ENCODE measurements around the gene RABGGTA. TPM values are rescaled to one million over a fixed set of nuclear protein-coding genes. Genes with fewer than 3 reads are reported as not detected.

Gene RABGGTA
- total RNA-seq, 2 experiments from 2014 or later = 39.5 to 40.6 TPM

DNA sequence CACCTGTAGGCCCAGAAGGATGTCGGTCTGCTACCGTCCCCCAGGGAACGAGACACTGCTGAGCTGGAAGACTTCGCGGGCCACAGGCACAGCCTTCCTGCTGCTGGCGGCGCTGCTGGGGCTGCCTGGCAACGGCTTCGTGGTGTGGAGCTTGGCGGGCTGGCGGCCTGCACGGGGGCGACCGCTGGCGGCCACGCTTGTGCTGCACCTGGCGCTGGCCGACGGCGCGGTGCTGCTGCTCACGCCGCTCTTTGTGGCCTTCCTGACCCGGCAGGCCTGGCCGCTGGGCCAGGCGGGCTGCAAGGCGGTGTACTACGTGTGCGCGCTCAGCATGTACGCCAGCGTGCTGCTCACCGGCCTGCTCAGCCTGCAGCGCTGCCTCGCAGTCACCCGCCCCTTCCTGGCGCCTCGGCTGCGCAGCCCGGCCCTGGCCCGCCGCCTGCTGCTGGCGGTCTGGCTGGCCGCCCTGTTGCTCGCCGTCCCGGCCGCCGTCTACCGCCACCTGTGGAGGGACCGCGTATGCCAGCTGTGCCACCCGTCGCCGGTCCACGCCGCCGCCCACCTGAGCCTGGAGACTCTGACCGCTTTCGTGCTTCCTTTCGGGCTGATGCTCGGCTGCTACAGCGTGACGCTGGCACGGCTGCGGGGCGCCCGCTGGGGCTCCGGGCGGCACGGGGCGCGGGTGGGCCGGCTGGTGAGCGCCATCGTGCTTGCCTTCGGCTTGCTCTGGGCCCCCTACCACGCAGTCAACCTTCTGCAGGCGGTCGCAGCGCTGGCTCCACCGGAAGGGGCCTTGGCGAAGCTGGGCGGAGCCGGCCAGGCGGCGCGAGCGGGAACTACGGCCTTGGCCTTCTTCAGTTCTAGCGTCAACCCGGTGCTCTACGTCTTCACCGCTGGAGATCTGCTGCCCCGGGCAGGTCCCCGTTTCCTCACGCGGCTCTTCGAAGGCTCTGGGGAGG is 39.5 kb upstream of the RABGGTA start, which contains the start of gene LTB4R:
LTB4R (plus strand) TSS at position 857 of the 959 bp plus-strand sequence. CDS start 4,150 bp downstream, outside the sequence.
- intact Hi-C loops (cut with micrococcal nuclease) = loop anchor here (1.0 to 5.0 kb wide), 5 partner anchors 22 to 259 kb away; partner anchors contain the start of genes CARMIL3, RABGGTA and TINF2
- H3K27me3 Mint-ChIP-seq = no peaks in the 10 kb centered on the region
- no peaks in the 10 kb centered on the region for H3K9me3 Mint-ChIP-seq
- DNase-seq = peak; percentile 81
- H3K36me3 Mint-ChIP-seq = peaks cover 26% of the 10 kb centered on the region
- ChIA-PET CTCF (interaction anchor here (0.8 to 9.9 kb wide), 21 partner anchors 8 to 150 kb away, joined by 3 to 235 read pairs (median 6); partner anchors contain the start of genes ADCY4, CBLN3, CHMP4A and DHRS1), POLR2A (interaction anchor here (0.6 to 4.6 kb wide), 12 partner anchors 11 to 230 kb away, joined by 3 to 17 read pairs (median 4); partner anchors contain the start of genes CBLN3, DHRS1, KHNYN and NOP9)
- peak within 1 kb of the TSS; percentile 84 for H3K27ac Mint-ChIP-seq
- H3K4me1 Mint-ChIP-seq (ENCODE audit: low read depth) = peaks cover 69% of the 10 kb centered on the region
- peak within 1 kb of the TSS; percentile 79 for H3K4me3 Mint-ChIP-seq

DNA sequence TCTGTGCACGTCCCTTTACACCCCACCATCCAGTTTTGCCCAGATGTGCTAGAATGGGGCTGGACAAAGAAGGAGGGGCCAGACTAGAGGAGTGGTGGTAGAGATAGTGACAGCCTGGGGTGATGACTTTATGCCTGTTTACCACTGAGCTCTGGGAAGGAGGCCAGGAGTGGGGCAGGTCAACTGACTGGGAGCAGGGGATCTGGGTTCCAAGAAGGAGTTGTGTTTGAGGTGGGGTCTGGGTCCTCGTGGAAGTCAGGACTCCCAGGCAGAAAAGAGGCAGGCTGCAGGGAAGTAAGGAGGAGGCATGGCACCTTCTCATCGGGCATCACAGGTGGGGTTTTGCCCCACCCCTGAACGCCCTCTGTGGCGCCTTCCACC is 38.9 kb upstream of the RABGGTA start:
- Mint-ChIP-seq H3K27ac (peak overlapping the region; percentile 72), H3K36me3 (peaks cover 32% of the 10 kb centered on the region), H3K9me3 (no peaks in the 10 kb centered on the region), H3K27me3 (no peaks in the 10 kb centered on the region), H3K4me1 (ENCODE audit: low read depth) (peaks cover 64% of the 10 kb centered on the region), H3K4me3 (peak overlapping the region; percentile 79)
- ChIA-PET CTCF (interaction anchor here (0.8 to 9.9 kb wide), 19 partner anchors 11 to 252 kb away, joined by 3 to 235 read pairs (median 6); partner anchors contain the start of genes ADCY4, CBLN3, CHMP4A and DHRS1), POLR2A (interaction anchor here (0.6 to 4.6 kb wide), 9 partner anchors 10 to 230 kb away, joined by 3 to 17 read pairs (median 3); partner anchors contain the start of genes DHRS1, MDP1, NOP9 and PSME2)
- intact Hi-C loops (cut with micrococcal nuclease) = loop anchor here (1.0 to 5.0 kb wide), 4 partner anchors 23 to 258 kb away; partner anchors contain the start of genes CARMIL3 and TINF2
- no peak for DNase-seq

DNA sequence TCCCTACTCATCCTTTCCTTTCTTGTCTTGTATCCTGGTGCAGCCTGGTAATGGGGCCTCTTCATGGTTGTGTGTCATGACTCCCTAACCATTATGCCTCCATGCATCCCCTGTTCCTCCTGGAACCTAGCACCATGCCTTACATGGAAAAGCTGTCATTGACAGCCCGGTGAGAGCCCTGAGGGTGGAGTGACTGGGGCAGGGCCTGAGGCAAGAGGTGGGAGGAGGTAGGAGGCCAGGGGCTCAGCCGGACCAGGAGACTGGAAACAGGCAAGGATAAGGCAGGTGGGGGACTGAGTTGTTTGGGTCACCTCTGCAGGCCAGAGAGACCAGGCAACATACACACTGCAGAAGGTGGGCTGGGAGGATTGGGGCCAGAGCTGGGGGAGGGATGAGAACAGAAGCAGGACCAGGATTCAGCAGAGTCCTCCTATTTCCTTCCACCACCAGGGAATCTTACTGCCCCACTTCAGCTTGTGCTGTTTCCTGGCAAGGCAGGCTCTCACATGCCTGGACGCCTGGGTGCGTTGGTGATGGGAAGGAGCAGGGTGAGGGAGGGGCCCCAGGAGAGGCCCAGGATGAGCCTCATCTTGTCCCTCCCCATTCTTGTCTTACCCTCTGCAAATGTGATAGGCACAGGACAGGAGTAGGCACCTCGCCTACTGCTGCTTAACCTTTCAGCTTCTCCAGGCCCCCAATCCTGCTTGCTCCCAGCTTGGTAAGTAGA is 38.3 kb upstream of the RABGGTA start, which contains the start of gene LTB4R2:
LTB4R2 (plus strand) TSS at position 603 of the 727 bp plus-strand sequence. CDS start 525 bp downstream, outside the sequence.
- Mint-ChIP-seq H3K9me3 (no peaks in the 10 kb centered on the region), H3K27ac (peak within 1 kb of the TSS; percentile 84), H3K4me3 (peak within 1 kb of the TSS; percentile 79), H3K27me3 (no peaks in the 10 kb centered on the region), H3K4me1 (ENCODE audit: low read depth) (peaks cover 61% of the 10 kb centered on the region), H3K36me3 (peaks cover 37% of the 10 kb centered on the region)
- DNase-seq = no peak
- ChIA-PET CTCF (interaction anchor here (0.8 to 9.9 kb wide), 19 partner anchors 11 to 251 kb away, joined by 3 to 235 read pairs (median 6); partner anchors contain the start of genes ADCY4, CBLN3, CHMP4A and DHRS1), POLR2A (interaction anchor here (0.6 to 4.6 kb wide), 8 partner anchors 9 to 229 kb away, joined by 3 to 17 read pairs (median 3); partner anchors contain the start of genes DHRS1, MDP1, NOP9 and PSME2)
- intact Hi-C loops (cut with micrococcal nuclease) = loop anchor here (1.0 to 5.0 kb wide), 4 partner anchors 23 to 257 kb away; partner anchors contain the start of genes CARMIL3 and TINF2

DNA sequence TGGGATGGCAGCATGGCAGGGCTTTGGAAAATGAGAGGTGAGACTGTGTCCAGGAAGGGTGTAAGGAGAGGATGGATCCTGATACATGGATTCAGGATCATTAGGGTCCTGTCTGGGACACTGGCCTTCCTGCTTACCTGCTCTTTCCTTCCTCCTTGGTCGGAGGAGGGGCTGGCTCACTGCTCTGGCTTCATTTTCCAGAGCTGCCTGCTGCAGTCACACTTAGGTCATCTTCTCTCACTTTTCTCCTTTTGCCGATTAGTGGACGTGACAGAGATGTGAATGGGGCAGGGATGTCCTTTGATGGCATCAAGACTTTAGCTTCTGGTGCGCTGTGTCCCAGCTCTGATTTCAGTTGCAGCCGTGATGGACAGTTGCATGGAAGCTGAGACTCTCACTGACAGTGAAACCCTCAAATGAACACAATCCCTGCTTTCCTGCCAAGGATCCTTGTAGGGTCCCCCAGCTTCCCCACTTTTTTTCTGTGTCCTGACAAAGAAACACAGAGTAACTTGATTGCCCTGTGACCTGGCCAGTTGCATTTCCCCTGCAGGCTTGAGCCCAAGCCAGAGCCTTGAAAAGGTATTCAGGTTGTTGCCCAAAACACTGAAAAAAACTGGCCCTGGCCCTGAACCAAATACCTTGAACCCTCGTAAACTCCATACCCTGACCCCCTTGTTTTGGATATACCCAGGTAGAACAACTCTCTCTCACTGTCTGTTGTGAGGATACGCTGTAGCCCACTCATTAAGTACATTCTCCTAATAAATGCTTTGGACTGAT is 37.1 kb upstream of the RABGGTA start:
- Mint-ChIP-seq H3K4me3 (no peak overlapping the region), H3K27me3 (no peaks in the 10 kb centered on the region)

DNA sequence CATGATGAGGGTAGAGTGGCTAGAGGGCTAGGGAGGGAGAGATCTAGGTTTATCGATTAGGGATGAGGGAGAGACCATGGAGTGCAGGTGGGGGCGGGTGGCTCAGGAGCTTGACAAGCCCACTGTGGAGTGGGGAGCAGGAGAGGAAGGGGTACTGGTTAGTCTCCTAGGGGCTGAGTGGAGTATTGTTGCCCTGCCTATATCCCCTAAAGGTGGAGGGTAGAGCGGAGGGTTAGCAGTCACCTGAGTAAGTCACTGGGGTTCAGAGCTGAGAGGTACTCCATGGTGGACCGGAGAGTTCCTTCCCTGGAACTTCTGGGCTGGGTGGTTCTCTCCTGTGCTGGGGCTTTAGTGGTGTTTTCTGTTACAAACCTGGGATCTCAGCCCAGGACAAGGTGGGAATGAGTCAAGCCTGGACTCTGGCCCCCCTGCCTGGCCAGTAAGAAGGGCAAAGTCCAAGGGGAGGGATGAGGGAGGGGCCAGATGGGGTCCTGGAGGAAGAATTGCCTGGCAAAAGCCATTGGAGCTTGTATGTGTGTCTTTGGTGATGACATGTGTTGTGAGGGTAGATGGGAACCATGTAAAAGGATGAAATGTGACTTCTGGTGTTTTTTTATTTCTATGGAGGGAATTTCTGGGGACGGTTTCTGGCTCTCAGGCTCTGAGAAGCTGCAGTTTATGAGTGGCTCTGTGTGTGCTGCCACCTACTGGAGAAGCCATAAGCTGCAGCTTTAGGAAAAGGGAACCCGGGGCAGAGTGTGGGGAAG is 36.4 kb upstream of the RABGGTA start, which contains the start of gene CIDEB:
CIDEB (minus strand) TSS at position 403 of the 767 bp plus-strand sequence; CDS start at position 284, 119 bp downstream.
- no peaks in the 10 kb centered on the region for H3K27me3 Mint-ChIP-seq
- H3K4me1 Mint-ChIP-seq (ENCODE audit: low read depth) = peaks cover 41% of the 10 kb centered on the region
- intact Hi-C loops (cut with micrococcal nuclease) = loop anchor here (1.0 kb wide), 1 partner anchor 8 kb away; the partner anchor contains the start of genes DHRS1 and NOP9
- DNase-seq = peak; percentile 75
- H3K36me3 Mint-ChIP-seq = peaks cover 42% of the 10 kb centered on the region
- H3K27ac Mint-ChIP-seq = peak within 1 kb of the TSS; percentile 8
- POLR2A ChIA-PET = interaction anchor here (0.7 to 4.6 kb wide), 11 partner anchors 8 to 193 kb away, joined by 3 to 17 read pairs (median 4); partner anchors contain the start of genes DCAF11, DHRS1, IPO4 and MDP1
- H3K9me3 Mint-ChIP-seq = no peaks in the 10 kb centered on the region
- no peak within 1 kb of the TSS for H3K4me3 Mint-ChIP-seq
- CTCF ChIA-PET = interaction anchor here (0.7 to 9.9 kb wide), 44 partner anchors 9 to 1229 kb away, joined by 3 to 235 read pairs (median 6); partner anchors contain the start of genes ADCY4, CBLN3, CHMP4A and DCAF11

More for the DNA sequence above, 37.1 kb upstream of the RABGGTA start:
- ChIA-PET CTCF (interaction anchor here (0.7 to 9.9 kb wide), 44 partner anchors 9 to 250 kb away, joined by 3 to 235 read pairs (median 6); partner anchors contain the start of genes ADCY4, CBLN3, CHMP4A and DCAF11), POLR2A (interaction anchor here (0.7 to 4.6 kb wide), 10 partner anchors 9 to 194 kb away, joined by 3 to 17 read pairs (median 4); partner anchors contain the start of genes DCAF11, DHRS1, IPO4 and MDP1)
- H3K27ac Mint-ChIP-seq = peak overlapping the region; percentile 8
- H3K36me3 Mint-ChIP-seq = peaks cover 40% of the 10 kb centered on the region
- H3K4me1 Mint-ChIP-seq (ENCODE audit: low read depth) = peaks cover 49% of the 10 kb centered on the region
- intact Hi-C loops (cut with micrococcal nuclease) = loop anchor here (1.0 kb wide), 1 partner anchor 9 kb away; the partner anchor contains the start of genes DHRS1 and NOP9
- no peaks in the 10 kb centered on the region for H3K9me3 Mint-ChIP-seq
- no peak for DNase-seq

DNA sequence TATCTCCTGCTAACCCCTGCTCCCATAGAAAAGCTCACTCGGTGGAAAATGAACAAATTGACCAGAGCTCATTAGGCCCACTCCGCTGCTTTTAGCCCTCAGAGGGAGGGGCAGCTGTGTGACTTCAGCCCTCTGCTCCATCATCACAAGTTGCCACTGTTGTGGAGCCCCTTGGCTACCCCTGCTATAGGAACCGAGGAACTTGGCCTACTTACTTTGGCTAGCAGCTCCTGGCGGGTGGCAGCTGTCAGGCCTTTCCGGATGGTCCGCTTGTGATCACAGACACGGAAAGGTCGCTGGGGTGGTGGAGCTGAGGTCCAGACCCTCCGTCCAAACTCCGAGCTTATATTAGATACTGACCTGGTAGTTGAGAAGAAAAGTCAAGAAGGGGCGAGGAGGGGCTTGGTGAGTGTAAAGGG is 35.8 kb upstream of the RABGGTA start:
- POLR2A ChIA-PET = interaction anchor here (1.3 to 4.6 kb wide), 4 partner anchors 7 to 193 kb away, joined by 3 to 17 read pairs (median 6); partner anchors contain the start of genes DCAF11, DHRS1, NOP9 and NRL
- H3K4me1 Mint-ChIP-seq (ENCODE audit: low read depth) = peaks cover 37% of the 10 kb centered on the region
- no peaks in the 10 kb centered on the region for H3K9me3 Mint-ChIP-seq
- no peak for DNase-seq
- CTCF ChIA-PET = interaction anchor here (0.7 to 9.9 kb wide), 24 partner anchors 8 to 1229 kb away, joined by 3 to 235 read pairs (median 10); partner anchors contain the start of genes ADCY4, CBLN3, CHMP4A and DHRS1
- H3K4me3 Mint-ChIP-seq = no peak overlapping the region
- peaks cover 44% of the 10 kb centered on the region for H3K36me3 Mint-ChIP-seq
- no peak overlapping the region for H3K27ac Mint-ChIP-seq
- no peaks in the 10 kb centered on the region for H3K27me3 Mint-ChIP-seq
- intact Hi-C loops (cut with micrococcal nuclease) = no loop called here

DNA sequence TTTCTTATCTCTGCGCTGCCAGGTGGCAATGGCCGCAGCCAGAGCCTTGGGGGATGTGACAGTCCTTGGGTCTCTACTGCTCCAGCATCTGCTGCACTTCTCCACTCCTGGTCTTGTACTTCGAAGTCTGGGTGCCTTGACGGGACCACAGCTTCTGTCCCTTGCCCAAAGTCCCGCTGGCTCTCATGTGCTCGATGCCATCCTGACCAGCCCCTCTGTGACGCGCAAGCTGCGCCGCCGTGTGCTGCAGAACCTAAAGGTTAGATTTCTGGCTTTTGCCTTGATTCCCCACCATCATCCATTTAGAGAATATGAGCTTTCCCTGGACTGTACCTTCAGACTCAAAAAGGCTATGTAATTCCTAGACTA is 32.6 kb upstream of the RABGGTA start:
- Mint-ChIP-seq H3K9me3 (no peaks in the 10 kb centered on the region), H3K4me3 (no peak overlapping the region), H3K27ac (no peak overlapping the region), H3K4me1 (ENCODE audit: low read depth) (peaks cover 39% of the 10 kb centered on the region), H3K36me3 (peaks cover 51% of the 10 kb centered on the region), H3K27me3 (no peaks in the 10 kb centered on the region)
- CTCF ChIA-PET = interaction anchor here (0.9 kb wide), 1 partner anchor 62 kb away, joined by 4 read pairs; the partner anchor contains the start of gene TINF2
- POLR2A ChIA-PET = no interaction called here
- intact Hi-C loops (cut with micrococcal nuclease) = no loop called here
- DNase-seq = no peak

DNA sequence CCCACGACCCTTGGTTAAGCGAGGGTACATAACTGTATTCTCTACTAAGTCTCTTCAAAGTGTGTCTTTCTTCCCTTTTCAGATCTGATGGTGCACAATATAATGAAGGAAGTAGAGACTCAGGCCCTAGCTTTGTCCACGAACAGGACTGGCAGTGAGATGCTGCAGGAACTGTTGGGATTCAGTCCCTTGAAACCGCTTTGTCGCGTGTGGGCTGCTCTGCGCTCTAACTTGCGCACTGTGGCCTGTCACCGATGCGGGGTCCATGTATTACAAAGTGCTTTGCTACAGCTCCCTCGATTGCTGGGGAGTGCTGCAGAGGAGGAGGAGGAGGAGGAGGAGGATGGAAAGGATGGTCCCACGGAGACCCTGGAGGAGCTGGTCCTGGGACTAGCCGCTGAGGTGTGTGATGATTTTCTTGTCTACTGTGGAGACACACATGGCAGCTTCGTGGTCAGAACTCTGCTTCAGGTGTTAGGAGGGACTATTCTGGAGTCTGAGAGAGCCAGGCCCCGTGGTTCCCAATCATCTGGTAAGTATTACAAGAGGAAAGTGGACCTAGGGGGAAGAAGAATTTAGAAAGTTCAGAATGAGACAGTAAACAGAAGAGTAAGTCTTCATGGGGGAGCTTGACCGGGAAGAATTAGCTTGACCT is 29.1 kb upstream of the RABGGTA start:
- Mint-ChIP-seq H3K27ac (peak overlapping the region; percentile 84), H3K9me3 (no peaks in the 10 kb centered on the region), H3K4me3 (peak overlapping the region; percentile 90), H3K27me3 (no peaks in the 10 kb centered on the region), H3K4me1 (ENCODE audit: low read depth) (peaks cover 50% of the 10 kb centered on the region), H3K36me3 (peaks cover 37% of the 10 kb centered on the region)
- CTCF ChIA-PET = interaction anchor here (0.9 to 7.3 kb wide), 13 partner anchors 9 to 133 kb away, joined by 3 to 224 read pairs (median 12); partner anchors contain the start of genes CIDEB, LTB4R, LTB4R2 and MDP1
- intact Hi-C loops (cut with micrococcal nuclease) = no loop called here
- no peak for DNase-seq
- POLR2A ChIA-PET = interaction anchor here (0.5 to 5.5 kb wide), 14 partner anchors 8 to 1261 kb away, joined by 3 to 53 read pairs (median 5); partner anchors contain the start of genes CHMP4A, CIDEB, LTB4R2 and RABGGTA

All from activated CD4-positive, alpha-beta memory T cell treated with anti-CD3 and anti-CD28 coated beads for 36 hours (primary cell).